ENCODE results near the gene SBSN. TPM values are rescaled to one million over a fixed set of nuclear protein-coding genes. Genes with fewer than 3 reads are reported as not detected.

SBSN gene
- total RNA-seq, 4 donors from 2014 or later: 1.0 to 13.4 (median 1.2) TPM; not detected in 1

DNA sequence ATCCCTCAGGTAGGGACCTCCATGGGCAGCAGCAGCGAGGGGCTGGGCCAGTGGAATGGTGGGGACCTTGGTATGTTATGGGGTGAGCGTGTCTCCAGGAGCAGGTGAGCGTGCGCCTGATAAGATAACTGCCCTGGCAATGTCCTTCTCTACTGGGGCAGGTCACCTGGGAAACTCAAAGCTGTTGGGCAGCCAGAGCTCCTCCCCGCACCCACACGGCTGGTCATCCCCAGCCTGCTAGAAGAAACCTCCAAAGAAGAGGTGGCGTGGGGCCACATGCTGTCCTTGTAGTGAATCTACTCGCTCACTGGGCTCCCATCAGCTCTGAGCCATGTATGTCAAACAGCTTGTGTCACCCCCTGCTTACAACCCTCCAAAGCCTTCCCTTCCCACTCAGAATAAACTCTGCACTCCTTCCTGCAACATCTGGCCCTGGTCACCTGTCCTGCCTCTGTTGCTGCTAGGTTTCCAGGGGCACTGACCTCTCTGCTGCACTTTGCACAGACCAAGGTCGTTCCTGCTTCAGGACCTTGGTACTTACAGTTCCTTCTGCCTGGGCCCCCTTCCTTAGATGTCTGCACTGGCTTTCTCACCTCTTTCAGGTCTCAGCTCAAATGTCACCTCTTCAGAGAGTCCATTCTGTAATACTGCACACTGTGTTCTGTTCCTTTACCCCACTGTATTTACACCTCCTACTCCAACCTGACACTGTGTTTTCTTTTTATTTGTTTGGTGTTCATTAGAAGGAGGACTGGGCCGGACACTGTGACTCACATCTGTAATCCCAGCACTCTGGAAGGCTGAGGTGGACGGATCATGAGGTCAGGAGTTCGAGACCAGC lies 37.1 kb upstream of the SBSN start:
- Histone ChIP-seq H3K27me3 (peaks cover 72% of the 10 kb centered on the region), H3K4me1 (no peaks in the 10 kb centered on the region), H3K4me3 (no peak overlapping the region), H3K27ac (no peak overlapping the region), H3K9me3 (no peaks in the 10 kb centered on the region), H3K36me3 (no peaks in the 10 kb centered on the region)
- no peak for ATAC-seq
- WGBS, 2 donors (ENCODE audit: low coverage in 1 of 2): 57 to 67% methylated on average over 3 to 8 of the region's 12 CpGs
- no peak for TF ChIP-seq EP300 (IDR thresholded peaks at IDR 0.05)
- no peak for TF ChIP-seq POLR2A (IDR thresholded peaks at IDR 0.05)
- TF ChIP-seq CTCF (IDR thresholded peaks at IDR 0.05): no peak
- TF ChIP-seq POLR2AphosphoS5 (IDR thresholded peaks at IDR 0.05): no peak

DNA sequence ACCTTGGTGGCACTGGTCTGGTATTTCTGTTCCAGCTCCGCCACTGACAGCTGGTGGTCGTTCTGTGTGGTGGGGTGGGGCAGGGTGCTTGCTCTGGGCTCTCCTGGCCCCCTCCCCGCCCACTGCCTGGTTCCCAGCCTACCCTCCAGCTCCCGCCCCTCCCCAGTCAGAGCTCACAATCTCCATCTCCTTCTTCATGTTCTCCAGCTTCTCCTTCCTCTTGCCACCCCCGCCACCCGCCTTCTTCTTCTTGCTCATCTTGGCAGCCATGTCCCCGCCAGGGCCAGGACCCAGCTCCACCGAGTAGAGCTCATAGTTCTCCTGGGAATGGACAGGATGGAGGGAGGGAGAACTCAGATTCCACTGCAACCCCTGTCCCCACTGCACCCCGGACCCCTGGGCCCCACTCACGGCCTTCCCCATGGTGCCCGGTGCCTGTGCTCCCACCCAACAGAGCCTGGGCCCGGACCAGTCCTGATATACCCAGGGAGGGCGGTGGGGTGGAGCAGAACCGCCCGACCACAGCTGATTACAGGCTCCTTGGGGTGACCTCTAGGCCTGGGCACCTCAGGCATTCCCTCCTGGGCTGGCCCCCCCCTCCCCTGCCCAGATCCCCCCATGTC lies 35.2 kb upstream of the SBSN start, which contains the start of gene ATP4A:
Gene ATP4A, minus strand, starts transcription at position 452 of the 623 bp plus-strand sequence. Its CDS starts 29 bp downstream, at position 423.
- Histone ChIP-seq H3K4me3 (no peak within 1 kb of the TSS), H3K27me3 (peaks cover 72% of the 10 kb centered on the region), H3K9me3 (peaks cover 0 to 4% (median 0%) of the 10 kb centered on the region in 3 donors), H3K4me1 (peaks cover 0 to 5% (median 3%) of the 10 kb centered on the region in 3 donors), H3K36me3 (no peaks in the 10 kb centered on the region), H3K27ac (no peak within 1 kb of the TSS)
- WGBS, 2 donors (ENCODE audit: low coverage in 1 of 2): 41% methylated on average over 3 of the region's 15 CpGs; no CpG with 5 or more reads in 1 of the 2 donors
- no peak for ATAC-seq
- TF ChIP-seq POLR2A (IDR thresholded peaks at IDR 0.05): no peak
- no peak for TF ChIP-seq EP300 (IDR thresholded peaks at IDR 0.05)
- TF ChIP-seq CTCF (IDR thresholded peaks at IDR 0.05): no peak
- no peak for TF ChIP-seq POLR2AphosphoS5 (IDR thresholded peaks at IDR 0.05)

GRCh38 chr19:35562776-35563175 lies 34.7 kb upstream of the SBSN start:
- ATAC-seq: no peak
- 50 to 54% methylated on average over 2 of the region's 2 CpGs for WGBS, 2 donors (ENCODE audit: low coverage in 1 of 2)
- Histone ChIP-seq H3K9me3 (peaks cover 0 to 8% (median 0%) of the 10 kb centered on the region in 3 donors), H3K27ac (no peak overlapping the region), H3K27me3 (peaks cover 72% of the 10 kb centered on the region), H3K4me1 (peaks cover 0 to 11% (median 7%) of the 10 kb centered on the region in 3 donors), H3K4me3 (no peak overlapping the region), H3K36me3 (no peaks in the 10 kb centered on the region)
- TF ChIP-seq POLR2AphosphoS5 (IDR thresholded peaks at IDR 0.05) (no peak), POLR2A (IDR thresholded peaks at IDR 0.05) (no peak), CTCF (IDR thresholded peaks at IDR 0.05) (no peak), EP300 (IDR thresholded peaks at IDR 0.05) (no peak)

GRCh38 chr19:35562336-35562735 lies 34.2 kb upstream of the SBSN start:
- Histone ChIP-seq H3K27ac (no peak overlapping the region), H3K27me3 (peaks cover 76% of the 10 kb centered on the region), H3K9me3 (peaks cover 0 to 8% (median 0%) of the 10 kb centered on the region in 3 donors), H3K36me3 (no peaks in the 10 kb centered on the region), H3K4me3 (no peak overlapping the region), H3K4me1 (peaks cover 0 to 15% (median 7%) of the 10 kb centered on the region in 3 donors)
- no peak for ATAC-seq
- TF ChIP-seq POLR2A (IDR thresholded peaks at IDR 0.05): no peak
- no peak for TF ChIP-seq EP300 (IDR thresholded peaks at IDR 0.05)
- no peak for TF ChIP-seq CTCF (IDR thresholded peaks at IDR 0.05)
- no peak for TF ChIP-seq POLR2AphosphoS5 (IDR thresholded peaks at IDR 0.05)
- 50 to 63% methylated on average over 3 to 5 of the region's 17 CpGs for WGBS, 2 donors (ENCODE audit: low coverage in 1 of 2)

Measured in gastroesophageal sphincter (tissue), 4 donors.